Mesendoderm (in vitro differentiated cells): ENCODE measurements around the gene GDF15.

Experiments used
- DNase-seq: peaks from one replicate; pipeline ENCODE4 v3.0.0; 2013
- H2AK5ac ChIP-seq: 2 replicates; pipeline ENCODE4 v1.6.1; 2013; ENCODE audit warnings: low read length, inconsistent platforms
- H2BK120ac ChIP-seq: 2 replicates; pipeline ENCODE4 v1.6.1; 2013; ENCODE audit warnings: low read depth, mild to moderate bottlenecking, low read length, moderate library complexity, mixed read lengths
- H2BK15ac ChIP-seq: replicated peaks from 2 replicates; pipeline ENCODE4 v1.6.1; 2013; ENCODE audit warnings: low read depth, mild to moderate bottlenecking, moderate library complexity
- H2BK5ac ChIP-seq: 2 replicates; pipeline ENCODE4 v1.6.1; 2013; ENCODE audit warnings: low read length, inconsistent platforms
- H3K18ac ChIP-seq: 2 replicates; pipeline ENCODE4 v1.6.1; 2013; ENCODE audit warnings: mild to moderate bottlenecking, low read length, mixed read lengths
- H3K23ac ChIP-seq: one replicate; pipeline ENCODE4 v1.6.1; 2013; ENCODE audit warnings: low read length
- H3K27ac ChIP-seq: 2 replicates; pipeline ENCODE4 v1.5.1; 2013; ENCODE audit warnings: low read depth, mild to moderate bottlenecking, inconsistent platforms, low read length, moderate library complexity
- H3K27me3 ChIP-seq: 2 replicates; pipeline ENCODE4 v1.6.1; 2013; ENCODE audit warnings: low read length, control low read depth, mild to moderate bottlenecking, inconsistent platforms; ENCODE audit not compliant: insufficient read depth, poor library complexity
- H3K36me3 ChIP-seq: 2 replicates; pipeline ENCODE4 v1.6.1; 2013; ENCODE audit warnings: low read length, inconsistent platforms; ENCODE audit not compliant: control insufficient read depth, insufficient read depth
- H3K4ac ChIP-seq: one replicate; pipeline ENCODE4 v1.6.1; 2013; ENCODE audit warnings: low read depth, mild to moderate bottlenecking, low read length, moderate library complexity
- H3K4me1 ChIP-seq: 2 replicates; pipeline ENCODE4 v1.6.1; 2013; ENCODE audit warnings: low read depth, low read length, inconsistent platforms; ENCODE audit not compliant: control insufficient read depth
- H3K4me2 ChIP-seq: 2 replicates; pipeline ENCODE4 v1.6.1; 2013; ENCODE audit warnings: low read length
- H3K4me3 ChIP-seq: 2 replicates; pipeline ENCODE4 v1.5.1; 2013; ENCODE audit warnings: mild to moderate bottlenecking, low read length
- H3K56ac ChIP-seq: one replicate; pipeline ENCODE4 v1.6.1; 2013; ENCODE audit warnings: low read length
- H3K79me1 ChIP-seq: 2 replicates; pipeline ENCODE4 v1.6.1; 2013; ENCODE audit warnings: low read length, inconsistent platforms
- H3K79me2 ChIP-seq: 2 replicates; pipeline ENCODE4 v1.6.1; 2013; ENCODE audit warnings: mild to moderate bottlenecking, low read length; ENCODE audit not compliant: control insufficient read depth, insufficient read depth
- H3K9ac ChIP-seq: 2 replicates; pipeline ENCODE4 v1.6.1; 2013; ENCODE audit warnings: low read length, inconsistent platforms
- H4K5ac ChIP-seq: one replicate; pipeline ENCODE4 v1.6.1; 2013; ENCODE audit warnings: low read length
- H4K8ac ChIP-seq: one replicate; pipeline ENCODE4 v1.6.1; 2013; ENCODE audit warnings: low read depth, mild to moderate bottlenecking, control low read depth, low read length, moderate library complexity
- WGBS: extraction: QIAGEN DNeasy Blood & Tissue Kit; methylation state at CpG from one replicate; pipeline ENCODE4 v1.1.7; 2013; ENCODE audit warnings: low lambda C conversion rate, missing lambda C conversion rate; ENCODE audit not compliant: insufficient coverage; ENCODE audit errors: extremely low coverage; 5-methylcytosine and 5-hydroxymethylcytosine counted together

The GDF15 gene

DNA sequence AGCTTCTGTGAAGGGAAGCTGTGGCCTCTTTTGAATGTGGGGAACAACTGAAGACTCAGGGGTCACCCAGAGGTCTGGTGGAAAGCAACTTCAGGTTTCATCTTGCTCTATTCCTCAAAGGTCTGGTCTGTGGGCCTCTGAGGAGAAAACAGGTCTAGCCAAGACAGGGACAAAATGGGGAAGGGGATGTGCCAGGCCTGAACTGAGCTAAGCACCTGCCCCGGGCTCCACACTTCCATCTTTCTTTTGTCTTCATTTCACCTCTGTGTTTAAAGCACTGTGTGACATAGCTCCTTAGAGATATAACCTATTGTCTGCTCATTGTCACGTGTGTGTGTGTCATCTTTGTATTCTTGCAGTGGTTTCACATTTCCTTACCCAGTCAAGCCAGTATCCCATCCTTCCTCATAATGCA, 19.9 kb upstream of the GDF15 start:
- H3K4me1 ChIP-seq: peaks cover 4% of the 10 kb centered on the region
- no peak overlapping the region for H3K4me3 ChIP-seq
- DNase-seq: no peak
- no CpG with 5 or more reads among the region's 2 CpGs for WGBS
- H2BK15ac ChIP-seq: no peak overlapping the region
- peak overlapping the region; percentile 46 for H3K18ac ChIP-seq
- H2BK5ac ChIP-seq: peak overlapping the region; percentile 8
- peak overlapping the region; percentile 44 for H3K56ac ChIP-seq
- no peak overlapping the region for H3K4me2 ChIP-seq
- H3K27me3 ChIP-seq: no peaks in the 10 kb centered on the region
- H4K5ac ChIP-seq: no peak overlapping the region
- no peak overlapping the region for H4K8ac ChIP-seq
- peak overlapping the region; percentile 97 for H2BK120ac ChIP-seq
- H3K9ac ChIP-seq: no peak overlapping the region
- H3K27ac ChIP-seq: peak overlapping the region; percentile 55
- peak overlapping the region; percentile 63 for H3K4ac ChIP-seq
- H2AK5ac ChIP-seq: peak overlapping the region; percentile 54
- no peak overlapping the region for H3K23ac ChIP-seq
- H3K79me1 ChIP-seq: no peaks in the 10 kb centered on the region
- no peaks in the 10 kb centered on the region for H3K36me3 ChIP-seq
- H3K79me2 ChIP-seq: no peaks in the 10 kb centered on the region

GRCh38 chr19:18368504-18369222, 17.3 kb upstream of the GDF15 start:
- no CpG with 5 or more reads among the region's 15 CpGs for WGBS
- Histone ChIP-seq H3K4ac (peak overlapping the region; percentile 73), H2BK120ac (no peak overlapping the region), H3K79me1 (no peaks in the 10 kb centered on the region), H4K5ac (no peak overlapping the region), H2BK5ac (no peak overlapping the region), H3K4me2 (no peak overlapping the region), H3K9ac (no peak overlapping the region), H3K27ac (peak overlapping the region; percentile 37), H2AK5ac (no peak overlapping the region), H4K8ac (no peak overlapping the region), H3K27me3 (no peaks in the 10 kb centered on the region), H3K56ac (peak overlapping the region; percentile 60), H3K23ac (no peak overlapping the region), H2BK15ac (no peak overlapping the region), H3K18ac (peak overlapping the region; percentile 86), H3K4me1 (peaks cover 7% of the 10 kb centered on the region), H3K79me2 (no peaks in the 10 kb centered on the region), H3K36me3 (no peaks in the 10 kb centered on the region), H3K4me3 (no peak overlapping the region)
- DNase-seq: no peak

DNA sequence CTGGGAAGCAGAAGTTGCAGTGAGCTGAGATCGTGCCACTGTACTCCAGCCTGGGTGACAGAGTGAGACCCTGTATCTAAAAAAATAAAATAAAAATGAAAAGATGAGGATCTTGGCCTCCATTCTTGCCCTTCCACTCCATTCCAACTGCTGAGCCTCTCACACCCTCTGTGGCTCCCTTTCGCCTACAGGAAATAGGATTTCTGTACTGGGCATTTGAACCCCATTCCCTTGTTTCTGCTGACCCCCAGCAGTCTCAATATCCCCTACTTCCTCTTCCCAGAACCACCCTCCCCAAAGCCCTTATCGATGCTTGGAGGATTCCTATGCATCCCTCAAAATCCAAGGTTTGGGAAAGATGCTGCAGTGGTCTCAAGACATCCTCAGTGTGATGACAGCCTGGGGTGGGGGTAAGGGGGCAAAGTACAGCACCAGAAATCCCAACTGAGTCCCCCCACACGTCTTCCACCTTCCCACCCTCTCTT, 12.5 kb upstream of the GDF15 start:
- peak overlapping the region; percentile 95 for H2BK120ac ChIP-seq
- peak overlapping the region; percentile 98 for H3K4ac ChIP-seq
- H3K4me3 ChIP-seq: no peak overlapping the region
- no peak for DNase-seq
- no peak overlapping the region for H3K4me2 ChIP-seq
- H3K23ac ChIP-seq: no peak overlapping the region
- peak overlapping the region; percentile 90 for H3K56ac ChIP-seq
- no peak overlapping the region for H2BK15ac ChIP-seq
- peaks cover 9% of the 10 kb centered on the region for H3K4me1 ChIP-seq
- peak overlapping the region; percentile 77 for H4K8ac ChIP-seq
- H3K79me1 ChIP-seq: no peaks in the 10 kb centered on the region
- H3K18ac ChIP-seq: peak overlapping the region; percentile 94
- WGBS: no CpG with 5 or more reads among the region's 4 CpGs
- no peaks in the 10 kb centered on the region for H3K27me3 ChIP-seq
- no peaks in the 10 kb centered on the region for H3K36me3 ChIP-seq
- peak overlapping the region; percentile 89 for H3K27ac ChIP-seq
- no peaks in the 10 kb centered on the region for H3K79me2 ChIP-seq
- H2BK5ac ChIP-seq: peak overlapping the region; percentile 96
- H3K9ac ChIP-seq: peak overlapping the region; percentile 57
- peak overlapping the region; percentile 73 for H2AK5ac ChIP-seq
- H4K5ac ChIP-seq: no peak overlapping the region

- Histone ChIP-seq H2BK15ac (no peak overlapping the region), H3K23ac (no peak overlapping the region), H3K4me3 (no peak overlapping the region), H3K27me3 (no peaks in the 10 kb centered on the region), H3K56ac (peak overlapping the region; percentile 90), H4K5ac (peak overlapping the region; percentile 94), H2BK120ac (peak overlapping the region; percentile 95), H3K4ac (peak overlapping the region; percentile 98), H3K4me1 (peaks cover 9% of the 10 kb centered on the region), H3K79me2 (no peaks in the 10 kb centered on the region), H3K9ac (peak overlapping the region; percentile 57), H3K36me3 (no peaks in the 10 kb centered on the region), H3K4me2 (no peak overlapping the region), H3K18ac (peak overlapping the region; percentile 94), H2BK5ac (peak overlapping the region; percentile 96), H4K8ac (no peak overlapping the region), H3K79me1 (no peaks in the 10 kb centered on the region), H2AK5ac (peak overlapping the region; percentile 75), H3K27ac (peak overlapping the region; percentile 89)
- DNase-seq: peak; percentile 99
- WGBS: no CpG with 5 or more reads among the region's 17 CpGs
These were observed 11.9 kb upstream of the GDF15 start for GRCh38 chr19:18373892-18374629.

- no peak overlapping the region for H3K27ac ChIP-seq
- H3K27me3 ChIP-seq: no peaks in the 10 kb centered on the region
- no peak overlapping the region for H3K23ac ChIP-seq
- no peak for DNase-seq
- no peak overlapping the region for H3K18ac ChIP-seq
- H3K4me3 ChIP-seq: no peak overlapping the region
- H2BK15ac ChIP-seq: no peak overlapping the region
- H3K36me3 ChIP-seq: no peaks in the 10 kb centered on the region
- H2BK120ac ChIP-seq: no peak overlapping the region
- no peak overlapping the region for H3K4me2 ChIP-seq
- WGBS: no CpG with 5 or more reads among the region's 6 CpGs
- peaks cover 9% of the 10 kb centered on the region for H3K4me1 ChIP-seq
- no peak overlapping the region for H4K8ac ChIP-seq
- H3K9ac ChIP-seq: no peak overlapping the region
- H2AK5ac ChIP-seq: no peak overlapping the region
- H2BK5ac ChIP-seq: no peak overlapping the region
- no peak overlapping the region for H3K56ac ChIP-seq
- no peaks in the 10 kb centered on the region for H3K79me1 ChIP-seq
- no peaks in the 10 kb centered on the region for H3K79me2 ChIP-seq
- no peak overlapping the region for H3K4ac ChIP-seq
- no peak overlapping the region for H4K5ac ChIP-seq
These were observed 8.9 kb upstream of the GDF15 start for GRCh38 chr19:18377026-18377425.
